Measurements from ENCODE around the gene TMEM168. TPM values are rescaled to one million over a fixed set of nuclear protein-coding genes. Genes with fewer than 3 reads are reported as not detected.
"Not testable (repeated sequence)": the region's sequence is repeated elsewhere in the genome, so short reads cannot be mapped to it uniquely, and the experiment has no call there.

The TMEM168 gene
- total and polyA plus RNA-seq, 4 experiments from 2014 or later, result 3.7 to 31.9 (median 15.9) TPM

DNA sequence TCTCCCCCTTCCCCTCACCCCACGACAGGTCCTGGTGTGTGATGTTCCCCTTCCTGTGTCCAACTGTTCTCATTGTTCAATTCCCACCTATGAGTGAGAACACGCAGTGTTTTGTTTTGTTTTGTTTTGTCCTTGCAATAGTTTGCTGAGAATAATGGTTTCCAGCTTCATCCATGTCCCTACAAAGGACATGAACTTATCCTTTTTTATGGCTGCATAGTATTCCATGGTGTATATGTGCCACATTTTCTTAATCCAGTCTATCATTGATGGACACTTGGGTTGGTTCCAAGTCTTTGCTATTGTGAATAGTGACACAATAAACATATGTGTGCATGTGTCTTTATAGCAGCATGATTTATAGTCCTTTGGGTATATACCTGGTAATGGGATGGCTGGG is 58.9 kb downstream of the TMEM168 start:
- H3K4me1 Mint-ChIP-seq; DNase-seq; H3K27me3 ChIP-seq (ENCODE audit: insufficient read depth, low read length); H3K27ac ChIP-seq (ENCODE audit: low read depth, low read length); H3K9me3 ChIP-seq (ENCODE audit: control insufficient read depth in 1 of 2, low read length in 2 of 2); H3K36me3 ChIP-seq (ENCODE audit: insufficient read depth, low read length); CTCF ChIA-PET (ENCODE audit: partially characterized antibody); H3K27ac Mint-ChIP-seq; POLR2A ChIA-PET (ENCODE audit: partially characterized antibody); H3K27me3 Mint-ChIP-seq; H3K4me3 ChIP-seq (ENCODE audit: low read length in 2 of 2); H3K36me3 Mint-ChIP-seq; H3K4me3 Mint-ChIP-seq; intact Hi-C loops (cut with micrococcal nuclease); H3K4me1 ChIP-seq (ENCODE audit: insufficient read depth, low read length): not testable (repeated sequence)
- peaks cover 7 to 81% (median 63%) of the 10 kb centered on the region in 8 donors for H3K9me3 Mint-ChIP-seq

DNA sequence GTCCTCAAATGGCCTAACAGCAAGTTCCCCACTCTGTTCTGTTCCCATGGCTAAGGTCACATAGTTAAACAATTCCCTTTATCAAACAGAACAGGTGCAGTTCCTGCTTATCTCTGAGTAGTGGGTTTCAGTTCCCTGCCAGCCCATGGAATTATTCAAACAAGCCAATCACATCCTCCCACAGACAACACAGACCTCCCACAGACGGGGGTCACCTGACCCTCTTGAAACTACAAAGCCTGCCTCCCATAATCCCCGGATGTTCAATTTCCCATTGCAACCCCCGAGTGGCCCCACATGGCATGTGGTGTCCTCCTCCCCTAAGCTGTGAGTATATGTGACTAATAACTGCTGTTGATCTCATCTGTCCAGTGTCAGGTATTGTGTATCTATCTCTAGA is 64.1 kb downstream of the TMEM168 start:
- ChIA-PET CTCF (ENCODE audit: partially characterized antibody) (no interaction called here), POLR2A (ENCODE audit: partially characterized antibody) (no interaction called here)
- H3K27ac Mint-ChIP-seq, result no peak overlapping the region
- H3K4me3 Mint-ChIP-seq, result no peak overlapping the region
- peaks cover 4 to 5% of the 10 kb centered on the region in 2 donors for H3K27me3 Mint-ChIP-seq
- no peak overlapping the region for H3K4me3 ChIP-seq (ENCODE audit: low read length in 2 of 2)
- H3K27me3 ChIP-seq (ENCODE audit: insufficient read depth, low read length), result no peaks in the 10 kb centered on the region
- H3K9me3 ChIP-seq (ENCODE audit: control insufficient read depth in 1 of 2, low read length in 2 of 2), result no peaks in the 10 kb centered on the region
- no peaks in the 10 kb centered on the region for H3K36me3 ChIP-seq (ENCODE audit: insufficient read depth, low read length)
- DNase-seq, result no peak
- H3K36me3 Mint-ChIP-seq, result no peaks in the 10 kb centered on the region
- no peak overlapping the region for H3K27ac ChIP-seq (ENCODE audit: low read depth, low read length)
- intact Hi-C loops (cut with micrococcal nuclease), result no loop called here
- no peaks in the 10 kb centered on the region for H3K4me1 ChIP-seq (ENCODE audit: insufficient read depth, low read length)
- H3K4me1 Mint-ChIP-seq, result no peaks in the 10 kb centered on the region
- peaks cover 5 to 43% (median 29%) of the 10 kb centered on the region in 8 donors for H3K9me3 Mint-ChIP-seq

DNA sequence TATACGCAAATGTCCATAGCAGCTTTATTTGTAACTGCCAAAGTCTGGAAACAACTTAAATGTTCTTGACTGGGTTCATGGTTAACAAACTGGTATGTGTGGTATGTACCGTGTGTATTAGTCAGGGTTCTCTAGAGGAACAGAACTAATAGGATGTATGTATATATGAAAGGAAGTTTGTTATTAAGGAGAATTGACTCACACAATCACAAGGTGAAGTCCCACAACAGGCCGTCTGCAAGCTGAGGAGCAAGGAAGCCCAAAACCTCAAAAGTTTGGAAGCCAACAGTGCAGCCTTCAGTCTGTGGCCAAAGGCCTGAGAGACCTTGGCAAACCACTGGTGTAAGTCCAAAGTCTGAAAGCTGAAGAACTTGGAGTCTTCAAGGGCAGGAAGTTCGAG is 66.8 kb downstream of the TMEM168 start:
- no peaks in the 10 kb centered on the region for H3K9me3 ChIP-seq (ENCODE audit: control insufficient read depth in 1 of 2, low read length in 2 of 2)
- intact Hi-C loops (cut with micrococcal nuclease), result no loop called here
- peaks cover 4 to 5% of the 10 kb centered on the region in 2 donors for H3K27me3 Mint-ChIP-seq

DNA sequence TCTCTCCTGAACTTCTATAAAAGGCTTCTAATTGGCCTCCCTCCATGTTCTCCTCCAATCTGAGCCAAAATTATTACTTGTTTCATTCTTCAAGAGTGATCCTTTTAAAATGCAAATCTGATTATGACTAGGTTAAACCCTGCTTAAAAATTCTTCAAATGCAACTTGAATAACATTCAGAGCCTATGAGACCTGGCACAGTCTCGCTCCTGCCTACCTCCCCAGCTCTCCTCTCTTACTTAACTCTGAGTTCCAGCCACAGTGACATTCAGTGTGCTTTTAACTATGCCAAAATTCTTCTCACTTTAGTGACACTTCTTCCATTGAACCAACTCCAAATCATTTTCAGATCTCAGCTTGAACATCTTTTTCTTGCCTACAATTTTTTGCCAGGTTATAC is 68.8 kb downstream of the TMEM168 start:
- no peaks in the 10 kb centered on the region for H3K9me3 ChIP-seq (ENCODE audit: control insufficient read depth in 1 of 2, low read length in 2 of 2)
- no peak for DNase-seq
- no peaks in the 10 kb centered on the region for H3K36me3 ChIP-seq (ENCODE audit: insufficient read depth, low read length)
- no peak overlapping the region for H3K27ac ChIP-seq (ENCODE audit: low read depth, low read length)
- no peak overlapping the region for H3K4me3 ChIP-seq (ENCODE audit: low read length in 2 of 2)
- Mint-ChIP-seq H3K27me3 (peaks cover 2 to 5% of the 10 kb centered on the region in 2 donors), H3K9me3 (peaks cover 2 to 12% (median 6%) of the 10 kb centered on the region in 8 donors), H3K4me3 (no peak overlapping the region), H3K27ac (no peak overlapping the region), H3K4me1 (no peaks in the 10 kb centered on the region), H3K36me3 (no peaks in the 10 kb centered on the region)
- no peaks in the 10 kb centered on the region for H3K27me3 ChIP-seq (ENCODE audit: insufficient read depth, low read length)
- intact Hi-C loops (cut with micrococcal nuclease), result no loop called here
- ChIA-PET POLR2A (ENCODE audit: partially characterized antibody) (no interaction called here), CTCF (ENCODE audit: partially characterized antibody) (no interaction called here)
- H3K4me1 ChIP-seq (ENCODE audit: insufficient read depth, low read length), result no peaks in the 10 kb centered on the region

More for the DNA sequence above, 66.8 kb downstream of the TMEM168 start:
- no peaks in the 10 kb centered on the region for H3K36me3 ChIP-seq (ENCODE audit: insufficient read depth, low read length)
- H3K9me3 Mint-ChIP-seq, result peaks cover 2 to 25% (median 13%) of the 10 kb centered on the region in 8 donors
- no peaks in the 10 kb centered on the region for H3K4me1 ChIP-seq (ENCODE audit: insufficient read depth, low read length)
- no peak overlapping the region for H3K27ac Mint-ChIP-seq
- ChIA-PET POLR2A (ENCODE audit: partially characterized antibody) (no interaction called here), CTCF (ENCODE audit: partially characterized antibody) (no interaction called here)
- H3K4me1 Mint-ChIP-seq, result no peaks in the 10 kb centered on the region
- DNase-seq, result no peak
- H3K36me3 Mint-ChIP-seq, result no peaks in the 10 kb centered on the region
- no peak overlapping the region for H3K4me3 Mint-ChIP-seq
- H3K27ac ChIP-seq (ENCODE audit: low read depth, low read length), result no peak overlapping the region
- no peak overlapping the region for H3K4me3 ChIP-seq (ENCODE audit: low read length in 2 of 2)
- no peaks in the 10 kb centered on the region for H3K27me3 ChIP-seq (ENCODE audit: insufficient read depth, low read length)

DNA sequence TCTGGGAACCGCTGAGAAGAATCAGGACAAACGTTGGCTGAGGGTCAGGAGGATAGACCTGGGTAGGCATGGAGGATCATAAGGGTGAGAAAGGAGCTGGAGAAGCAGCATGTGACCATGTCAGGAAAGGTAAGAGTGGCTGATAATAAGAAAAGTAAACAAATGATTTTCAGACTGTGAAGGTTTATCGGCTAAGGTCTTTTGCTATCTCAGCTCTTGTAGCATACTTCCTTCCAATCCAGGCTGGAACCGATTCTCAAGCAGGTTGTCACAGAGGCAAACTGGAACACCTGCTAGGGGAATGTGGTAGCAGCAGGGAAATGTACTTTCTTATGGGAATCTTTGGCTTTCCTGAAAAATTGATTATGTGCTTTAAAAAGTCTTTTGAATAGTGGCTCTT is 74.7 kb downstream of the TMEM168 start:
- intact Hi-C loops (cut with micrococcal nuclease), result no loop called here
- Mint-ChIP-seq H3K4me1 (no peaks in the 10 kb centered on the region), H3K4me3 (no peak overlapping the region)

DNA sequence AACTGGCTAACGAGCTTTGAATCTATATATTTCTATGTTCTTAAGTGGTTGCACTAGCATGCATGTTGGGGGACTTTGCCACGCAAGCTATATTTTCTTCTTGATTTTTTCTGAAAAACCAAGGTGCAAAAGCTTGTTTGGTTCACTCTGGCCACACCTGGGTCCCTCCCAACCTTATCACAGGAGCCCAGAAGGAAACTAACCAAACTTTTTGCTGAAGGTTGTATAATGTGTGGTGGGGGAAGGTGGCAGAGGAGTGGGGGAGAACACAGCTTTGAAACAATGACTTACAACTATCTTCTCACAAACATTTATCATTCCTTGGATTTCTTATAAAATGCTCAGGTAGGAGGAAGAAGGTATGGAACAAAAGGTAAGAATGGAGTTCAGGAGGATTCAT is 75.3 kb downstream of the TMEM168 start:
- no peak for DNase-seq
- ChIA-PET POLR2A (ENCODE audit: partially characterized antibody) (no interaction called here), CTCF (ENCODE audit: partially characterized antibody) (no interaction called here)
- H3K27ac ChIP-seq (ENCODE audit: low read depth, low read length), result no peak overlapping the region
- no peak overlapping the region for H3K4me3 ChIP-seq (ENCODE audit: low read length in 2 of 2)
- no peak overlapping the region for H3K27ac Mint-ChIP-seq
- no peaks in the 10 kb centered on the region for H3K36me3 ChIP-seq (ENCODE audit: insufficient read depth, low read length)
- no peaks in the 10 kb centered on the region for H3K4me1 Mint-ChIP-seq
- no peak overlapping the region for H3K4me3 Mint-ChIP-seq
- no peaks in the 10 kb centered on the region for H3K36me3 Mint-ChIP-seq
- no peaks in the 10 kb centered on the region for H3K9me3 ChIP-seq (ENCODE audit: control insufficient read depth in 1 of 2, low read length in 2 of 2)
- no peaks in the 10 kb centered on the region for H3K4me1 ChIP-seq (ENCODE audit: insufficient read depth, low read length)
- H3K27me3 ChIP-seq (ENCODE audit: insufficient read depth, low read length), result no peaks in the 10 kb centered on the region
- intact Hi-C loops (cut with micrococcal nuclease), result no loop called here
- H3K27me3 Mint-ChIP-seq, result no peaks in the 10 kb centered on the region
- peaks cover 0 to 8% (median under 1%) of the 10 kb centered on the region in 8 donors for H3K9me3 Mint-ChIP-seq

More for the DNA sequence above, 74.7 kb downstream of the TMEM168 start:
- Histone ChIP-seq H3K27ac (ENCODE audit: low read depth, low read length) (no peak overlapping the region), H3K36me3 (ENCODE audit: insufficient read depth, low read length) (no peaks in the 10 kb centered on the region), H3K9me3 (ENCODE audit: control insufficient read depth in 1 of 2, low read length in 2 of 2) (no peaks in the 10 kb centered on the region), H3K27me3 (ENCODE audit: insufficient read depth, low read length) (no peaks in the 10 kb centered on the region), H3K4me3 (ENCODE audit: low read length in 2 of 2) (no peak overlapping the region), H3K4me1 (ENCODE audit: insufficient read depth, low read length) (no peaks in the 10 kb centered on the region)
- ChIA-PET CTCF (ENCODE audit: partially characterized antibody) (no interaction called here), POLR2A (ENCODE audit: partially characterized antibody) (no interaction called here)
- Mint-ChIP-seq H3K27ac (no peak overlapping the region), H3K9me3 (peaks cover 0 to 8% (median 1%) of the 10 kb centered on the region in 8 donors), H3K27me3 (no peaks in the 10 kb centered on the region), H3K36me3 (no peaks in the 10 kb centered on the region)
- no peak for DNase-seq

Measured in CD4-positive, alpha-beta memory T cell (primary cell).